HepG2 (cell line): ENCODE data around the gene PIGL. TPM values are rescaled to one million over a fixed set of nuclear protein-coding genes. Genes with fewer than 3 reads are reported as not detected.

ENCODE experiments used
- ATAC-seq: fragments of 200-7000 bp; cut with Tn5 transposase; 3 replicates; pipeline ENCODE4 v1.9.1; 2020; ENCODE audit warnings: mild to moderate bottlenecking, moderate library complexity
- BruUV-seq: library from RNA; stranded (reverse); fragments of 400-500 nt; replicated peaks from 2 replicates; lab custom pipeline; 2021; lab: Mats Ljungman, UMichigan
- CTCF ChIA-PET: fragments of 300-600 bp; formaldehyde crosslinking; extraction: SDS; loops from one replicate; lab custom pipeline; 2021; ENCODE audit warnings: low total read pairs, inconsistent platforms, low intra/inter-chr PET ratio; lab: Yijun Ruan, JAX
- POLR2A ChIA-PET: fragments of 350-600 bp; sonication (Branson Sonifier 250); formaldehyde crosslinking; loops from one replicate; lab custom pipeline; 2020; ENCODE audit warnings: antibody characterized with exemption, inconsistent platforms; lab: Yijun Ruan, JAX
- DNase-seq: peaks from one replicate; pipeline ENCODE4 v3.0.0-alpha.2; 2015; ENCODE audit warnings: low spot score
- FAIRE-seq: peaks from 3 replicates; lab custom pipeline; 2011; peaks lifted over from hg19 to GRCh38; lab: Jason Lieb, UNC
- H2AFZ ChIP-seq: one replicate; pipeline ENCODE4 v1.6.1; 2011; ENCODE audit warnings: low read length, inconsistent platforms
- H3K27ac ChIP-seq: fragments of 300-600 bp; 3 replicates; pipeline ENCODE4 v1.8.0; 2011; ENCODE audit warnings: mixed run types, mild to moderate bottlenecking, mixed read lengths, low read length, inconsistent platforms; ENCODE audit not compliant: insufficient read depth; ENCODE audit errors: extremely low read length
- H3K27me3 ChIP-seq, 2 experiments: fragments of 200-600 bp in 1 of 2; 2 replicates in 1 of 2; 3 replicates in 1 of 2; pipeline versions ENCODE4 v1.6.0 to v1.8.0; 2011; ENCODE audit warnings: low read length in 2 of 2, mild to moderate bottlenecking in 2 of 2, moderate library complexity in 2 of 2, inconsistent platforms in 1 of 2; ENCODE audit not compliant: insufficient read depth in 2 of 2, control insufficient read depth in 1 of 2
- H3K36me3 ChIP-seq, 2 experiments: fragments of 200-600 bp in 1 of 2; replicated peaks in 1 of 2; 2 replicates in 1 of 2; 3 replicates in 1 of 2; pipeline versions ENCODE4 v1.5.1 to v1.8.0; 2011; ENCODE audit warnings: low read length in 2 of 2, inconsistent platforms in 1 of 2; ENCODE audit not compliant: insufficient read depth in 2 of 2, control insufficient read depth in 1 of 2
- H3K4me1 ChIP-seq: 2 replicates; pipeline ENCODE4 v1.5.1; 2012; ENCODE audit warnings: low read length, inconsistent platforms; ENCODE audit not compliant: insufficient read depth
- H3K4me2 ChIP-seq: 2 replicates; pipeline ENCODE4 v1.6.0; 2011; ENCODE audit warnings: low read depth, low read length, inconsistent platforms
- H3K4me3 ChIP-seq, 3 experiments: fragments of 200-600 bp in 1 of 3; sonication (generic), shearing (Covaris generic) in 1 of 3; replicated peaks in 1 of 3; 2 replicates each; pipeline ENCODE4 v1.5.1; 2011 to 2016; ENCODE audit warnings: low read length in 3 of 3, inconsistent platforms in 2 of 3, low read depth in 2 of 3, mild to moderate bottlenecking in 2 of 3, control low read depth in 1 of 3, mixed read lengths in 1 of 3; ENCODE audit not compliant: insufficient read depth in 1 of 3
- H3K79me2 ChIP-seq: one replicate; pipeline ENCODE4 v1.6.1; 2011; ENCODE audit warnings: low read length, inconsistent platforms; ENCODE audit not compliant: insufficient read depth
- H3K9ac ChIP-seq: 2 replicates; pipeline ENCODE4 v1.6.0; 2011; ENCODE audit warnings: mild to moderate bottlenecking, low read depth, low read length, inconsistent platforms; ENCODE audit not compliant: insufficient read depth
- H3K9me3 ChIP-seq: 2 replicates; pipeline ENCODE4 v1.5.1; 2012; ENCODE audit warnings: mild to moderate bottlenecking, low read length
- H4K20me1 ChIP-seq: 2 replicates; pipeline ENCODE4 v1.6.0; 2011; ENCODE audit warnings: inconsistent platforms, mild to moderate bottlenecking, low read length, moderate library complexity; ENCODE audit not compliant: insufficient read depth
- ATF7 ChIP-seq, 2 experiments: fragments of 450-650 bp in 1 of 2; sonication (generic) in 1 of 2; formaldehyde crosslinking in 1 of 2; IDR thresholded peaks; 2 replicates each; pipeline versions ENCODE4 v1.4.0 to v1.6.1; 2016 to 2020; ENCODE audit warnings: antibody characterized with exemption in 1 of 2, mild to moderate bottlenecking in 1 of 2, missing genetic modification reagents in 1 of 2
- ATM ChIP-seq: fragments of 450-650 bp; IDR thresholded peaks from 2 replicates; pipeline ENCODE4 v1.7.1; 2017; ENCODE audit warnings: mild to moderate bottlenecking, borderline replicate concordance
- CREB1 ChIP-seq, 2 experiments: fragments of 450-650 bp in 1 of 2; IDR thresholded peaks; 2 replicates each; pipeline ENCODE4 v1.6.1; 2016 to 2017; ENCODE audit warnings: control low read depth in 1 of 2, mild to moderate bottlenecking in 1 of 2, missing compliant biosample characterization in 1 of 2, missing genetic modification characterization in 1 of 2
- IKZF4 ChIP-seq: sonication (generic); formaldehyde crosslinking; IDR thresholded peaks from 2 replicates; pipeline ENCODE4 v1.5.1; 2020; ENCODE audit warnings: borderline replicate concordance, mild to moderate bottlenecking, low read depth, missing genetic modification reagents; ENCODE audit errors: not compliant biosample characterization
- MIXL1 ChIP-seq: IDR thresholded peaks from 2 replicates; pipeline ENCODE4 v1.6.1; 2016
- PCBP2 ChIP-seq: fragments of 200-400 bp; formaldehyde crosslinking; optimal IDR thresholded peaks from 2 replicates; pipeline ENCODE3; 2018; ENCODE audit warnings: low read length, low read depth; ENCODE audit not compliant: poor library complexity, severe bottlenecking
- POLR2AphosphoS2 ChIP-seq: IDR thresholded peaks from 2 replicates; pipeline ENCODE4 v1.6.1; 2011; ENCODE audit warnings: low read depth, low read length, improper control_type of control experiment
- ZBTB38 ChIP-seq: sonication (generic); formaldehyde crosslinking; IDR thresholded peaks from 2 replicates; pipeline ENCODE4 v1.5.1; 2020; ENCODE audit warnings: mild to moderate bottlenecking, missing genetic modification reagents
- ZNF136 ChIP-seq: sonication (generic); formaldehyde crosslinking; IDR thresholded peaks from 2 replicates; pipeline ENCODE4 v1.8.1; 2022; ENCODE audit warnings: low read depth, mild to moderate bottlenecking, moderate library complexity, missing genetic modification reagents
- ZNF20 ChIP-seq: sonication (generic); formaldehyde crosslinking; IDR thresholded peaks from 2 replicates; pipeline ENCODE4 v1.4.0; 2020; ENCODE audit warnings: mild to moderate bottlenecking, moderate library complexity, missing genetic modification reagents
- ZNF562 ChIP-seq: sonication (generic); formaldehyde crosslinking; IDR thresholded peaks from 2 replicates; pipeline ENCODE4 v1.8.0; 2022; ENCODE audit warnings: missing genetic modification reagents, borderline replicate concordance
- ZNF616 ChIP-seq: sonication (generic); formaldehyde crosslinking; IDR thresholded peaks from 2 replicates; pipeline ENCODE4 v1.5.0; 2020; ENCODE audit warnings: low read depth, mild to moderate bottlenecking, missing genetic modification reagents
- WGBS: methylation state at CpG from one replicate; pipeline ENCODE4 v1.1.6; 2017; ENCODE audit warnings: low lambda C conversion rate; 5-methylcytosine and 5-hydroxymethylcytosine counted together
- in situ Hi-C: cut with HindIII; loops from 2 replicates; pipeline ENCODE4 v1.10.0; 2017; ENCODE audit warnings: low pct_unique_long_range_greater_than_20kb; ENCODE audit not compliant: extremely low pct_ligation_motif_present
- intact Hi-C: fragments of 100-400 bp; cut with micrococcal nuclease; formaldehyde crosslinking; loops from one replicate; pipeline ENCODE4 v1.10.0; 2022; ENCODE audit not compliant: unreplicated experiment
- polyA plus RNA-seq, 8 experiments: library from polyadenylated mRNA; depleted of rRNA in 3 of 8; stranded (reverse) in 7 of 8; unstranded in 1 of 8; fragments of >200 nt; fragmentation: Illumina TruSeq in 4 of 8; extraction: Trizol in 4 of 8; gene quantifications; 2 replicates each; pipeline versions ENCODE4 v1.2.1 to v1.2.3, GENCODE V29; 2011 to 2016; ENCODE audit warnings: low read depth in 4 of 8, missing spikeins in 1 of 8, mixed read lengths in 1 of 8; ENCODE audit not compliant: insufficient read depth in 1 of 8
- total RNA-seq, 5 experiments: library from RNA; depleted of rRNA; stranded (reverse); fragments of >200 nt; fragmentation: Illumina TruSeq; extraction: Trizol; gene quantifications; 2 replicates each; pipeline ENCODE4 v1.2.3, GENCODE V29; 2016; ENCODE audit warnings: low read depth in 1 of 5
- TF ChIP-seq, protein P1 (sequence below): sonication (generic); formaldehyde crosslinking; conservative IDR thresholded peaks from 2 replicates; pipeline ENCODE4 v1.4.0; 2020; ENCODE audit warnings: missing genetic modification reagents
- TF ChIP-seq, protein P2 (sequence below): sonication (generic); formaldehyde crosslinking; IDR thresholded peaks from 2 replicates; pipeline ENCODE4 v1.5.0; 2020; ENCODE audit warnings: missing genetic modification reagents, mild to moderate bottlenecking, borderline replicate concordance

PIGL gene
- total and polyA plus RNA-seq, 2 of the 13 experiments (the other 11 are each of a cell fraction or from before 2014, with no cell fraction given): 28.5 to 63.8 TPM

- Histone ChIP-seq H3K4me1 (peaks cover 38% of the 10 kb centered on the region), H3K9ac (no peak overlapping the region), H3K4me2 (peak overlapping the region; percentile 52; the same call in 1 of the 2 replicates), H3K36me3 (no peaks in the 10 kb centered on the region), H3K27ac (no peak overlapping the region), H3K27me3 (no peaks in the 10 kb centered on the region), H3K4me3 (no peak overlapping the region), H3K79me2 (no peaks in the 10 kb centered on the region), H4K20me1 (no peaks in the 10 kb centered on the region), H2AFZ (no peak overlapping the region), H3K9me3 (no peaks in the 10 kb centered on the region)
- POLR2A ChIA-PET: interaction anchor here (1.2 to 2.8 kb wide), 2 partner anchors 12 to 14 kb away, joined by 3 to 17 read pairs; partner anchors contain the start of gene CENPV
- no TSS peak for BruUV-seq
- TF ChIP-seq IKZF4 (CRISPR knock-in tag) (no peak), POLR2AphosphoS2 (no peak), ZNF20 (CRISPR knock-in tag) (no peak), MIXL1 (CRISPR knock-in tag) (no peak), ZNF616 (no peak), ZNF562 (CRISPR knock-in tag) (no peak)
- TF ChIP-seq, protein P1, sequence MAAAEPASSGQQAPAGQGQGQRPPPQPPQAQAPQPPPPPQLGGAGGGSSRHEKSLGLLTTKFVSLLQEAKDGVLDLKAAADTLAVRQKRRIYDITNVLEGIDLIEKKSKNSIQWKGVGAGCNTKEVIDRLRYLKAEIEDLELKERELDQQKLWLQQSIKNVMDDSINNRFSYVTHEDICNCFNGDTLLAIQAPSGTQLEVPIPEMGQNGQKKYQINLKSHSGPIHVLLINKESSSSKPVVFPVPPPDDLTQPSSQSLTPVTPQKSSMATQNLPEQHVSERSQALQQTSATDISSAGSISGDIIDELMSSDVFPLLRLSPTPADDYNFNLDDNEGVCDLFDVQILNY (CRISPR knock-in tag): no peak
- CTCF ChIA-PET: interaction anchor here (1.6 to 2.3 kb wide), 2 partner anchors 51 to 63 kb away, joined by 6 to 15 read pairs; partner anchors contain the start of gene TRPV2
- no peak for DNase-seq
- no peak for FAIRE-seq
- intact Hi-C loops (loop anchor here (1.0 to 2.0 kb wide), 2 partner anchors 51 to 156 kb away; partner anchors contain the start of gene TRPV2), in situ Hi-C loops (loop anchor here (10.0 kb wide), 2 partner anchors 50 to 160 kb away; partner anchors contain the start of gene TRPV2)
- ATAC-seq: peak; percentile 31; the same call in 2 of the 3 replicates
Measured at GRCh38 chr17:16364625-16365024, 147.6 kb downstream of the PIGL start.

- no peak overlapping the region for H3K4me2 ChIP-seq
- no peak overlapping the region for H3K27ac ChIP-seq
- intact Hi-C loops: no loop called here
- no peak overlapping the region for H3K9ac ChIP-seq
- TF ChIP-seq ZBTB38 (CRISPR knock-in tag) (no peak), PCBP2 (no peak), CREB1 (IDR thresholded peaks at IDR 0.05) (0 out of 2 replicates have a peak, but pooled peaks have one; percentile 39), CREB1 (CRISPR knock-in tag; IDR thresholded peaks at IDR 0.05) (no peak), ATM (no peak), ZNF136 (CRISPR knock-in tag) (no peak), ATF7 (IDR thresholded peaks at IDR 0.05) (0 out of 2 replicates have a peak, but pooled peaks have one; percentile 34), ATF7 (CRISPR knock-in tag; IDR thresholded peaks at IDR 0.05) (no peak)
- TF ChIP-seq, protein P2, sequence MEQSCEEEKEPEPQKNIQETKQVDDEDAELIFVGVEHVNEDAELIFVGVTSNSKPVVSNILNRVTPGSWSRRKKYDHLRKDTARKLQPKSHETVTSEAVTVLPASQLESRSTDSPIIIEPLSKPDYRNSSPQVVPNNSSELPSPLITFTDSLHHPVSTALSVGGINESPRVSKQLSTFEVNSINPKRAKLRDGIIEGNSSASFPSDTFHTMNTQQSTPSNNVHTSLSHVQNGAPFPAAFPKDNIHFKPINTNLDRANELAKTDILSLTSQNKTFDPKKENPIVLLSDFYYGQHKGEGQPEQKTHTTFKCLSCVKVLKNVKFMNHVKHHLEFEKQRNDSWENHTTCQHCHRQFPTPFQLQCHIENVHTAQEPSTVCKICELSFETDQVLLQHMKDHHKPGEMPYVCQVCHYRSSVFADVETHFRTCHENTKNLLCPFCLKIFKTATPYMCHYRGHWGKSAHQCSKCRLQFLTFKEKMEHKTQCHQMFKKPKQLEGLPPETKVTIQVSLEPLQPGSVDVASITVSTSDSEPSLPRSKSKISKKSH (CRISPR knock-in tag): no peak
- POLR2A ChIA-PET: interaction anchor here (0.8 kb wide), 1 partner anchor 9 kb away, joined by 4 read pairs; the partner anchor contains the start of gene UBB
- H3K27me3 ChIP-seq: no peaks in the 10 kb centered on the region
- H2AFZ ChIP-seq: no peak overlapping the region
- no peaks in the 10 kb centered on the region for H3K36me3 ChIP-seq
- WGBS: 80% methylated on average over 5 of the region's 5 CpGs
- CTCF ChIA-PET: no interaction called here
- FAIRE-seq: no peak
- H3K79me2 ChIP-seq: no peaks in the 10 kb centered on the region
- no peaks in the 10 kb centered on the region for H3K9me3 ChIP-seq
- H3K4me1 ChIP-seq: peaks cover 8% of the 10 kb centered on the region; the same call in 1 of the 2 replicates
- in situ Hi-C loops: no loop called here
- no peaks in the 10 kb centered on the region for H4K20me1 ChIP-seq
- H3K4me3 ChIP-seq: no peak overlapping the region
- no peak for ATAC-seq
- no TSS peak for BruUV-seq
- DNase-seq: no peak
Measured at GRCh38 chr17:16371742-16372141, 154.7 kb downstream of the PIGL start.
